Activated T-cell treated with anti-CD3 and anti-CD28 coated beads for 48 hours (primary cell): ENCODE measurements around the gene YIF1B.
"Not testable (repeated sequence)": the region's sequence is repeated elsewhere in the genome, so short reads cannot be mapped to it uniquely, and the experiment has no call there.

Experiments
- DNase-seq: peaks from one replicate; pipeline ENCODE4 v3.0.0-alpha.2; 2020; ENCODE audit warnings: low read depth

Gene YIF1B

DNA sequence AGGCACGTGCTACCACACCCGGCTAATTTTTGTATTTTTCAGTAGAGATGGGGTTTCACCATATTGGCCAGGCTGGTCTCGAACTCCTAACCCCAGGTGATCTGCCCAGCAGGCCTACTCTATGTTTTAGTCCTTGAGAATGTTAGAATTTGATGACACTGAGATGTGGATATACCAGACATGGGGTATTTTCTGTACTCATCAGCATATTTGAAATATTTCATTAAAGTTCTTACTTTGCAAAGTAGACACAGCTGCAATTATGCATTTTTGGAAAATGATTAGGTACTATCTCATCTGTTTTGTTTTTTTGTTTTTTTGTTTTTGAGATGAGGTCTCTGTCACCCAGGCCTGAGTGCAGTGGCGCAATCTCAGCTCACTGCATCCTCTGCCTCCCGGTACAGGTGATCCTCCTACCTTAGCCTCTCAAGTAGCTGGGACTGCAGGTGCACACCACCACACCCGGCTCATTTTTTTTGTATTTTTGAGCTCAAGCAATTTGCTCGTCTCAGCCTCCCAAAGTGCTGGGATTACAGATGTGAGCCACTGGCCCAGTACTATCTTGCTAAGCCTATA lies 38.7 kb downstream of the YIF1B start:
- DNase-seq = no peak

DNA sequence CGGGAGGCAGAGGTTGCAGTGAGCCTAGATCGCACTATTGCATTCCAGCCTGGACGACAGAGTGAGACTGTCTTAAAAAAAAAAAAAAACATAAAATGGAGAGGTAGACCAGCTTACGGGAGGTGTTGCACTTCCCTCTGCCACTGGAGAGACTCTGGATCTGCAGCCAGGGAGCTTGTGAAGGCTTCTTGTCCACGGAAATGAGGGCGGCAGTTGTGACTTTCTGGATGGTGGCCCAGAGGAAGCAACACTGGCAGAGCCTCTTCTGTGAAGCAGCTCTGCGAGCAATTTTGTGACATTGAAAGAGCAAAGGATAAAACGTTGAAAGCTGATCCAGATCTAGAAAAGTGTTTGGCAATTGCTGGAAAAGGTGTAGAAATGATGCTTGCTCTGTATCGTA lies 41.0 kb downstream of the YIF1B start:
- DNase-seq = no peak

DNA sequence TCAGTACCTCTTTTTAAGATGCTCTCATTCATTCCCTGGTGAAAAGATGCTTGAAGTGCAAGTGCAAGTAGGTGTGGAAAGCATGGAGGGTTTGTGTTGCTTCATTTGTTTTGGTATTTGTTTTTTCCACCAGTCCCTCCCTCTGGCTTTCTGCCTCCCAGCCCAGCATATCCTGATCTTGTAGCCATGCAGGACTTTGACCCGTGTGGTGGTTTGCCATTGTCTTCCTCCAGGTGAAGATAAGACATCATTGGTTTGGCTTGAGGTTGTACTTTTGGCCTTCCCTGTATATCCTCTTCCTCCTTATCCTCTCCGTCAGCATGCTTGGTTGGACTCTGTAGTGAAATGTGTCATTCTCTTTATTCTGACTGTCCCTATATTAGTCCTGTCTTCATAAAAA lies 42.2 kb downstream of the YIF1B start:
- DNase-seq = no peak

DNA sequence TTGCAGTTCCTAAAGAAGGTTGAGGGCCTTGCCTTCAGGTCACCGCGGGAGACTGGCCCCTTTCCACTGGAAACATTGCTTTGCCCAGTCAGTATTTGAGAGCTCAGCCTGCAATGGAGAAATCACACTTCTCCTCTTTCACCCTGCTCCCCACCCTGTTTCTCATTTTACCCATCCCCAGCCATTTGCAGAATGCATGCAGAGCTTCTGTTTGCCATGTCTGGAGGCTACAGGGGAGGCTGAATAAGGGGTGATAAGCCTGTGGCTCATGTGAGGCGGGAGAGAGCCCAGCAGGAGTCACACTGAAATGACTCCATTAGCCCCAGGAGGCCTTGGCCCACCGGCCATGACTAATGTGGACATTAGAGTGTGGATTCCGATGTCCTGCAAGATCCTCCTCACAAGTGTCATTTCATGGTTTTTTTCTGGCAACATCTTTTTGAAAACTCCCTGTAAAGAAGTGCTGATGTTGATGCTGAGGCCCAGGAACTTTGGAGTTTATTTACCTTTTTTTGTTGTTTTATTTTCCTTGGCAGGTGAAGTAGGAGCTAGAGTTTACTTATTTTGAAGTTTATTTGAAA lies 45.1 kb downstream of the YIF1B start:
- DNase-seq = no peak

DNA sequence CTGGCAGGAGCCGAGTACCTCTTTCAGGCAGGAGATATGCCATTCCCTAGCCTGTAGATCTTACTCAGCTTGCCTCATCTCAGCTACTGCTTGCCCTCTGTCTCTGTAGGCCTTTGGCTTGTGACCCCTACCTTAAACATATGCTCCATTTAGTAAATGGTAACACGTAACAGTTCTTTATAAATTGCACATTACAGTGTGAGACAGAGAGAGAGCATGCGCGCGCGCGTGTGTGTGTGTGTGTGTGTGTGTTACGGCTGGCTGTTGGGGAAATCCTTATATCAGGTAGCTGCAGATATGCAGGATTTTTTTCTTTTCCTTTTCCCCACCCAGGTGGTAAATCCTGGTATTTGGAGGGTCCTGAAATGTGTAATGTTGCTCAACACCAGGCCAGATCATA lies 47.2 kb downstream of the YIF1B start:
- no peak for DNase-seq

DNA sequence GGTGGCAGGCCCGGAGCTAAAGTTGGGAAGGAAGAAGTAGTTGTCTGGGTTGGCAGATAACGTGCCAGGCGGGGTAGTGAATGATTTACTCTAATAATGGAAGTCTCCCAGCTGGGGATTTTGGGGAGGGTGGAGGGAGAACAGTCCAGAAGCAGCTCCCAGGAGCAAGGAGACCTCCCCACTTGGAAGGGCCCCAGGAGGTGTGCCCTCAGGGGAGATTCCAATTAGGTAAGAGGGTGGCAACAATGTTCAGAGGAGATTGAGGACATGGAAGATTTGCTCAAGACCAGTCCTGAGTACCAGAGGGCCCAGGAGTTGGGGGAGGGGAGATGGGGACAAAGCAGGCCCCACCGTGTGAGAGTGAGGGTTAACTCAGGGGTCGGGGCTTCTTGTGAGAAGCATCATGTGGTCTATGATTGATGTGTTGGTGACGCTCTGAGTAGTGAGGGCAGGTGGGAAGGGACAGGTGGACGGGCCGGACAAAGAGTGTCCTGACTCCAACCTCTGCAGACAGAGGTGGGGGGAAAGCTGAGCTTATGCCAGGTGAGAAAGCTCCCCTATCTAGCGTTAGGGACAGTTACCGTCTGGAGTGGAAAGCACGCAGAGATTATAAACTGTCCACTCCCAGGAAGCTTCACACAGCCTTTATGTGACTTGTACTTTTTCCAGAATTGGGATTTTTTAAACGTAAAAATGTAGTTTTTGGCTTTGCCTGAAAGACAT lies 47.8 kb downstream of the YIF1B start:
- DNase-seq = no peak

DNA sequence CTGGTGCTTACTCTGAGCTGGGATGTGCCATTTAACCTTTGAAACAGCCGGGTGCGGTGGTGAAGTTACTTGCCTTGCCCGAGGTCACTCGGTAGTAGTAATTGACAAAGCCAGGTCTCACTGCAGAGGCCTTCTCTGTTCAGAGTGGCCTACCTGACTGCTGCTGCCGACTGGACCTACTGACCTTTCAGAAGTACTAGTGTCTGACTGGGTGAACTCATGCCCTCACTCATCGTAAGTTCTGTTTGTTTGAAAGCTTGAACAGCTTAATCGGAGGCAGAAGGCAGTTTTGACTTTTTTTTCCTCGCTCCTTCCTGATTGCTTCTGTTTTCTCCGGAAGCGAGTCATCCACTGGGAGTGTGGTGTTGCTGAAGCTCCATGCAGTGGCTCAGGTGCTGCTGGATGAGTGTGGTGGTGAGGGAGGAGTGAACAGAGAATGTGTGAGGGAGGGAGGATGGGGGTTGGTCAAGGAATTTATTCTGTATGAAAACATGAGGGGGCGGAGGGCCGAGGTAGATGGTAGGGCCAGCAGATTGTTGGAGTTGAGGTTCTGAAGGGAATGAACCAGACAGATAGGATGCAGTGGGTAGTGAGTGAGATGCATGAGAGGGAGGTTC lies 48.7 kb downstream of the YIF1B start:
- DNase-seq = no peak

DNA sequence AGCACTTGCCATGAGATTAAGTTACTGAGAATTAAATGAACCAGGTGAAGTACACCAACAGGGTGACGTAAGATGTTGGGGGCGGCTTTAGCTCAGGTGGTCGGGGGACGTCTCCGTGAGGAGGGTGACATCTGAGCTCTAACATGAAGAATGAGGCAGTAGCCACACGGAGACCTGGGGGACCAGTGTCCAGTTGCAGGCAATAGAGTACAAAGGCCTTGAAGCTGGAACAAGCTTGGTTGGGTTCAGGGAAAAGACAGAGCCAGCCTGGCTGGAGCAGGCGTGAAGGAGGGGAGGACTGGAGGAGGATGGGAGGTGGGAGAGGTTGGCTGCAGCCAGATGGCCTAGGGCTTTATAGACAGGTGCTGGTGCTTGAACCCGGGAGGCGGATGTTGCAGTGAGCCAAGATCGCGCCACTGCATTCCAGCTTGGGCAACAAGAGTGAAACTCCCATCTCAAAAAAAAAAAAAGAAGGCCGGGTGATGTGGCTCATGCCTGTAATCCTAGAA lies 49.8 kb downstream of the YIF1B start:
- DNase-seq = no peak

DNA sequence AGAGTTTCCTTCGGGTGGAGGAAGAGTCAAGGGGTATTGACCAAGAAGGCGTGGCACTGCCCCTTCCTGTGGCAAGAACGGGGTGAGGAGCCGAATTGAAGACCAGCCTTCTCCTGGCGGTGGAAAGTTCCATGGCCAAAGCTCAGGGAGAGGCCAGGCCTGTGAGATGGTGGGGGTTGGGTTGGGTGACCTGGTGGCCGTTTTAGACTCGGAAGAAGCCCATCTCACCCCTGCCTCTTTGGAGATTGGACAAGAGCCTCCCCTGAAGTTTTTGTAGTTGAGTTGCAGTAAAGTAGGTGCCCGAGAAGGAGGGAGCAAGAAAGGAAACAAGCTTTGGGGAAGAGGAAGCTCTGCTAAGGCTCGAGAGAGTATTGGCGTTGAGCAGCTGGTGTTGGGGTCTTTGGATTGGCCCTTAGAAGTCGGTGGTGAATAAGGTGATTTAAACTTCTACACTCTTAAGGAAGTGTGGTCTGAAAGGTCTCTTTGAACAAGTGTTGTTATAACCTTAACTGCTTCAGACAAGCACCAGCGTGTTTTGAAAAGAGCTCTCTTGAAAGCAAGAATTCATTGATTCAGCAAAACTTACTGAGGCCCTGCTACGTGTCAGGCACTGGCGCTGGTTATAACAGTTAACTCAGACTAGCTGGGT lies 50.4 kb downstream of the YIF1B start:
- DNase-seq = no peak

DNA sequence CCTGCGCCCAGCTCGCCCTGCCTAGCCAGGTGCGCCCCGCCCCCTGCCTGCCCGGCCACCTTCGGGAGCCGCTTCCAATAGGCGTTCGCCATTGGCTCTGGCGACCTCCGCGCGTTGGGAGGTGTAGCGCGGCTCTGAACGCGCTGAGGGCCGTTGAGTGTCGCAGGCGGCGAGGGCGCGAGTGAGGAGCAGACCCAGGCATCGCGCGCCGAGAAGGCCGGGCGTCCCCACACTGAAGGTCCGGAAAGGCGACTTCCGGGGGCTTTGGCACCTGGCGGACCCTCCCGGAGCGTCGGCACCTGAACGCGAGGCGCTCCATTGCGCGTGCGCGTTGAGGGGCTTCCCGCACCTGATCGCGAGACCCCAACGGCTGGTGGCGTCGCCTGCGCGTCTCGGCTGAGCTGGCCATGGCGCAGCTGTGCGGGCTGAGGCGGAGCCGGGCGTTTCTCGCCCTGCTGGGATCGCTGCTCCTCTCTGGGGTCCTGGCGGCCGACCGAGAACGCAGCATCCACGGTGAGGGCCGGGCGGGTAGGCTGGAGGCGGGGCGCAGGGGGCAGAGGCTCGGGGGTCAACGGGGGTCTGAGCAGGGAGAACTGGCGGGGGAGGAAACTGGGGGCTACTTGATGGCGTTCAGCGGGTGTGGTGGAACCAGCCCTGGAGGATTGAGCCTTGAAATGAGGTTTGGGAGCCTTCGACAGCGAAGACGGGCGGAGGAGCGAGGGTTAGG lies 51.1 kb downstream of the YIF1B start, which contains the start of gene SPINT2:
TSS of gene SPINT2 (plus strand) at position 88 of the 727 bp plus-strand sequence. CDS start at position 408, 320 bp downstream.
- DNase-seq = peak; percentile 42

DNA sequence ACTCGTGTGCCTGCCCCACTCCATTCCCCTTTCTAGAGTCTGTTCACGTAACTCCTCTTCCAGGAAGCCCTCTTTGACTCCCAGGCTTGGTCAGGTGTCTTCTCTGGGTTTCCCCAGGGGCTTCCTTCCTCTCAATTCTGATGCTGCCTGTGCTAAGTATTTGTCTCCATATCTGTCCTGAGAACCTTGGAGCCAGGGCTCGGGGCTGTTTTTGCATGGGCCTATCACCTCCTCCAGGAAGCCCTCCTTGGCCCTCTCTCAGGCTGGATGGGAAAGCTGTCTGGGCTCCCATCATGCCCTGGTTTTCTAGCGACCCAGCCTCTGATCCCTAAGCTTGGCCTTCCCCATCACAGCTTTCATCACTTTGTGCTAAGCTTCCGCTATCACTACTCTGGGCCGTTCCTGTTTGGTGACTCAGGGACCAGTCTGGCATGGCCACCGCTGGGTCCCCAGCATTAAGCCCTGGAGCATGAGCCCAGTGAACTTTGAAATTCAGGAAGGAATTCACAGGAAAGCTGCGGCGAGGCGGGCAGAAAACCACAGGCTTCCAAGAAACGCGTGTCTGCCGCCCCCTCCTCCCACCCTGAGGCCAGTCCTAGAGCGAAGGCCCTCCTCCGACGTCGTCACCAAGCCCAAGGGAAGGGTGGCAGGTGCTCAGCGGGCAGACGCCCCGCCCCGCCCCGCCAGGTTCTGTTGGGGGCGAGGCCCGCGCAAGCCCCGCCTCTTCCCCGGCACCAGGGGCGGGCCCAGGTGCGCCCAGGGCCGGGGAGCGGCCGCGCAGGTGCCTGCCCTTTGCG lies 51.9 kb downstream of the YIF1B start:
- DNase-seq = peak; percentile 78

DNA sequence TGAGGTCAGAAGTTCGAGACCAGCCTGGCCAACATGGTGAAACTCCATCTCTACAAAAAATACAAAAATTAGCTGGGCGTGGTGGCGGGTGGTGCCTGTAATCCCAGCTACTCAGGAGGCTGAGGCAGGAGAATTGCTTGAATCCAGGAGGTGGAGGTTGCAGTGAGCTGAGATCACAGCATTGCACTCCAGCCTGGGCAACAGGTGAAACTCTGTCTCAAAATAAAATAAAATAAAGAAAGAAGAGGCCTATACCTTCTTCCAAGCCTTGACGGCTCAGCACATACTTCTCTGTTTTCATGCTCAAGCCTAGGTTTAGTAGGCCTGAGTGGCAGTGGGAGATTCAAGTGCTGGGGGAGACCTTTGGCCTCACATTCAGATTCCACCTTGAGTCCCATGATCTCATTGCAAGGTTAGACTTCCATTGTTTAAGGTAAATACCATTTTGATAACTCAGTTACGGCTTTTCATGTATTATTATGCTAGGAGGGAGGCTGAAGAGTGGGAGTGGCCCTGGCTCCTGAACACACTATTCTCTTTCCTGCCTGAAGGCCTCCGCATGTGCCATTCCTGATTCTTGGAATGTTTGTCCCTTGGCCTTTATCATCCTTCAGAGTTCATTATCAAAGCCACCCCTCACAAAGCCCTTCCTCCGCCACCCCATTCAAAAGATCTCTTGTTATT lies 53.0 kb downstream of the YIF1B start:
- no peak for DNase-seq

DNA sequence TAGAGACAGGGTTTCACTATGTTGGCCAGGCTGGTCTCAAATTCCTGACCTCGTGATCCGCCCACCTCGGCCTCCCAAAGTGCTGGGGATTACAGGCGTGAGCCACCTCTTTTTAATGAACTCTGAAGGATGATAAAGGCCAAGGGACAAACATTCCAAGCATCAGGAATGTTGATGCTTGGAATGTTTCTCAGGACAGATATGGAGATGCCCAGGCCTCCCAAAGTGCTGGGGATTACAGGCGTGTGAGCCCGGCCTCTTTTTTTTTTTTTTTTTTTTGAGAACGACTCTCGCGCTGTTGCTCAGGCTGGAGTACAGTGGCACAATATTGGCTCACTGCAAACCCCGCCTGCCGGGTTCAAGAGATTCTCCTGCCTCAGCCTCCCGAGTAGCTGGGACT lies 53.8 kb downstream of the YIF1B start:
- not testable (repeated sequence) for DNase-seq

DNA sequence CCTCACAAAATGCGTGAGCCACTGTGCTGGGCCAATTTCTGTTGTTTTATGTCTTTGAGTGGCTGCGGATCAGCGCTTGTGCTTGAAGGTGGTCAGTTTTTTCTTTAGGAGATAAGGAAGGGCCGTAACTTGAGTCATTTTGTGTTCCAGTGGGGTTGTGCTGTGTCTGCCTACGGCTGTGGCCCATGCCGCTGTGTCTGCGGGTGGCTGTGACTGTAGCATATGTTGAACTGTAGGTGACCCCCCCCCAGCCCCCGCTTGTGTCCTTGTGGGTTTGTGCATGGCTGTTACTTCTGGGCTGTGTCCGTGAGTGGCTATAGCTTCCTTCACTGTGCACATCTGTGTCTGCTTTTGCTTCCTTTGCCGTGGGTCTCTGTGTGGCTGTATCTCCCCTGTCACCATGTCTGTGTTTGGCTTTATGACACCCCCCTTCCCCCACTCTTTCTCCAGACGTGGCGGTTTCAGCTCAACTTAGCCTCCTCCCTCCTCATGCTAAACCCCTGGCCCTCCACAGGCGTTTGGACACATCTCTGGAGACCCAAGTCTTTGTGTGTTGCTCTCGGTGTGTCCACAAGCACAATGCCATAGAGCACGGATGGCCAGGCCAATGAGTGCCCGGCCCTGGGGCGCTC lies 60.2 kb downstream of the YIF1B start:
- no peak for DNase-seq

DNA sequence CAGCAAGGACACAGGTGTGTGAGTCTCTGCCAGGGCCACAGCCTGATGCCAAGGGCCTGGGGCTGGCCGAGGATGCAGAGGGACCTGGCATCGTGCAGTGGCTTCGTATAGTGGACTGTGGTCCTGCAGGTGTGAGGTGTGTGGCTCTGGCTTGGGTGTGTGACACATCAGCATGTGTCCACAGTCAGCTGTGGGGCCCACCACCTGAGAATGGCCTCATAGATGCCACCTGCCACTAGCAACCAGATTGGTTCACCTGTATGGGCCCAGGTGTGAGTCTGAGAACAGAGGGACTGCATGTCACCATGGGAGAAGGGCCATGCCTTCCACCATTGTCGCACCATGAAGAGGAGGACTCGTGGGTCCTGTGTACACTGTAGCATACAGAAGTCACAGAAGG lies 62.0 kb downstream of the YIF1B start:
- DNase-seq = no peak
